MM.1S (cell line): ENCODE measurements around the gene HSPA9.

Experiments used
- CTCF ChIP-seq: fragments of 300-600 bp; sonication (generic); IDR thresholded peaks from 2 replicates; pipeline ENCODE4 v1.5.1; 2016; ENCODE audit warnings: antibody characterized with exemption, low read length, mixed read lengths
- EZH2phosphoT487 ChIP-seq: fragments of 300-600 bp; sonication (generic); IDR thresholded peaks from 2 replicates; pipeline ENCODE4 v1.6.1; 2018; ENCODE audit warnings: antibody characterized with exemption, low read length

GRCh38 chr5:138600446-138600845 is 25.2 kb upstream of the HSPA9 start:
- TF ChIP-seq CTCF (no peak), EZH2phosphoT487 (no peak)
